GM18517 (cell line): Measurements from ENCODE around the gene ERGIC1.

Experiments
- ATAC-seq: cut with Tn5 transposase; IDR thresholded peaks from one replicate; pipeline ENCODE4 v1.9.1; 2021; ENCODE audit warnings: mild to moderate bottlenecking, moderate library complexity; ENCODE audit not compliant: unreplicated experiment

ERGIC1 gene

GRCh38 chr5:172827841-172828240 lies 6.2 kb upstream of the ERGIC1 start:
- no peak for ATAC-seq

DNA sequence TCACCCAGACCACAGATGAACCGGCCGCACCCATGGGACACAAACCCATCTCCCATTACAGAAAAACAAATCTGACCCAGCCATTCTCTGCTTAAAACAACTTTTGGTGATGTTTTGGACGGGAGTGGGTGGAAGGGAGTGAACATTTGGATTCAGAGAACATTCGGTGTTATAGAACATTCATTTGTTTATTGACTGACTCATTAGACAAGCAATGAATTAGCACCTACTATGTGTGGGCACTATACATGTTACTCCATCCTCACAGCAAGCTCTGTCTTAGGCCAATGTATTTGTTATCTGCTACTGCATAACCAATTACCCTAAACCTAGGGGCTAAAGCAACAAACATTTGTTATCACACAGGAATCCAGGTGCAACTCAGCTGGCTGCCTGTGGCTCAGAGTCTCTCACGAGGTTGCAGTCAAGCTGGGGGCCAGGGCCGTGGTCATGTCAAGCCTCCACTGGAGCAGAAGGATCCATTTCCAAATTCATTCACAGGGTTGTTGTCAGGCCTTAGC lies 5.1 kb upstream of the ERGIC1 start:
- ATAC-seq, result no peak

DNA sequence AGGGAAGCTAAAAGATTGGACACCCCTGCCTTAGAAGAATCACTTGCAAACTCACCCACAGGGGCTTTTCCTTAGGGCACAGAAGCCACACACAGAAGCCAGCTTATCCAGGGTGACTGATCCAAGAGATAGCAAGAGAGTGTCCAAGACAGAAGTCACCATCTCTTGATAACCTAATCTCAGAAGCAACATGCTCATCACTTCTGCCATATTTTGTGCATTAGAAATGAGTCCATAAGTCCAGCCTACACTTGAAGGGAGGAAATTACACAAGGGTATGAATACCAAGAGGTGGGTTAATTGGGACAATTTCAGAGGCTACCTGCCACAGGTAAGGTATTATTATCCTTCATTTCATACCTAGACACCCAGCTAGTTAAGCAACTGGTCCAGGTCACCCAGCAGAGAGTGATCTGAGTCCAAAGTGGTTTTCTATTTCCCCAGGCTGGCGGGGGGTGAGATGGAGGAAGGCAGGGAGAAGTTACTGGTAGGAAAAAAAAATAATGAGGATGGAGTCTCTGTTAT lies 3.7 kb upstream of the ERGIC1 start:
- ATAC-seq, result no peak

DNA sequence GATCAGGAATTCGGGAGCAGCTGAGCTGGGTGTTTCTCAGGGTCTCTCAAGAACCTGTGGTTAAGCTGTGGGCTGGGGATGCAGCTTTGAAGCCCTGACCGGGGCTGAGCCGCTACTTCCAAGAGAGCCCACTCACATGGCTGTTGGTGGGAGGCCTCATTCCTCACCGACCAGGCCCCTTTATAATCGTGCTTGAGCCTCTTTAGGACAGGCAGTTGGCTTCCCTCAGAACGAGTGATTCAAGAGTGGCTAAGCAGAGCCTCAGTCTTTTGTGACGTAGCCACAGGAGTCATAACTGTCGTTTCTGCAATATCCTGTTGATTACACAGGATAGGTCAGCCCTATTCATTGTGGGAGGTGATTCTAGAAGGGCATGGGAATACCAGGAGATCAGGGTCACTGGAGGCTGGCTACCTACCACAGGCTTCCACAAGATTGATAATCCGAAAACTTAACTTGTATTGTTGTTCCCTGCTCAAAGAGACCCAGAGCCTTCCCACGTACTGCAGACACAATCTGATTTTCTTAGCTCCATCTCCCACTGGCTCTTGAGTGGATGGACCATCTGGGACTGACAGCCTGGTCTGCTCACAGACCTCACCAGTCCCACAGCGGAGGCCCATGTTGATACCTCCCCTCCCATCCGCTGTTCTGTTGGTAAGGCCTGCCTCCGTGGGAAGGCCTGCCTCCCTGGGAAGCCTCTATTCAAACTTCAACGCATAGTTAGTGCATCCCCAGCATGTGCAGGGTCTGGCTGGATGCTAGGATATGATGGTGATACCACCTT lies 3.0 kb upstream of the ERGIC1 start:
- ATAC-seq, result no peak

GRCh38 chr5:172832383-172833315 lies 1.4 kb upstream of the ERGIC1 start:
- no peak for ATAC-seq

DNA sequence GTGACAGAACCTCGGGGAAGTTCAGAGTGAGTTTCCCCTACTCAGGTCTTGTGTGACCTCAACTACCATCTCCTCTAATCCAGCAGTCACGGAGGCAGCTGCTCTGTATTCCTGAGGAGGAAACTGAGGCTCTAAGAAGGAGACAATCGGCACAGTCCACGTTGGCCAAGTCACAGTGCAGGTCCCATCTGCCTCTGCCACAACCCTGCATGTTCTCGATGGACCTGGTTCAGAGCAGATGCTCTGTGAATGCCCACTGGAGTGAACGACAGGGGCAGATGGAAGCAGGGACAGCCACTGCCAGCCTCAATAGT lies 722 bp upstream of the ERGIC1 start:
- ATAC-seq, result no peak

DNA sequence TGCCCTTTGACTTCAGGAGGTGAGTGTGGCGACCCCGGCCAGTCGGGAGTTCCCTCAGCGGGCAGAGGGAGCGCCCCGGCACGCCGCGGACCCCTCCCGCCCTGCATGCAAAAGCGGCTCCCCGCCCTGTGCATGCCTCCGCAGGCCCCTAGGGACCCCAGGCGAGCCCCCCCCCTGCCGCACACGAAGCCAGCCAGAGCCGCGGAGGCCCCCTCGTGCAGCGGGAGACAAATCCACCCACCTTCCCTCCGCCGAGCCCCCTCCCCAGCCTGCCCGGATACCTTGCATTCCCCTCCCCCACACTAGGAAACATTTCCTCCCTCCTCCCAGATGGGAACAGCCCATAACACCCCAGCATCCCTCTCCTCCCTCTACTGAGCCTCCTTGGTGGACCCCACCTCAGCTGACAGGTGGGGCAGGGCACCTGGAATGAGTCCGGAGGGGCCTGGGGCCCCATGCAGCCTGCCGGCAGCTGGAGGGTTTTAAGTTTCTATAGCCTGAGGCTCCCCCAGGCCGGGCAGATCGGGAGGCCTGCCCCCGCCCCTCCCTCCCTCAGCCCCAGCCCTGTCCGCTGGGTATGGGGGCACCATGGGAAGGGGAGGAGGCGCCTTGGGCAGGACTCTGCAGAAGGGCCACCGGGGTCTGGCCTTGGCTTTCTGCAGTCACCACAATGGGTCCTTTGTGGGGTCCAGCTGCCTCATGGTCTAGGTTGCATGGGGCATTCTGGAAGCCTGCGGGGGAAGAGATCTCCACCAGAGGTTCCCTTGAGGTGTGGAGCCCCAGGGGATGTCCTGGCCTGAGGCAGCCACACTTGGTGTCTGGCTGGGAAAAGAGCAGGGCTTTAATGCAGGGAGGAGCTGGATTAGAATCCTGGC lies 601 bp downstream of the ERGIC1 start:
- peak; percentile 24 for ATAC-seq

DNA sequence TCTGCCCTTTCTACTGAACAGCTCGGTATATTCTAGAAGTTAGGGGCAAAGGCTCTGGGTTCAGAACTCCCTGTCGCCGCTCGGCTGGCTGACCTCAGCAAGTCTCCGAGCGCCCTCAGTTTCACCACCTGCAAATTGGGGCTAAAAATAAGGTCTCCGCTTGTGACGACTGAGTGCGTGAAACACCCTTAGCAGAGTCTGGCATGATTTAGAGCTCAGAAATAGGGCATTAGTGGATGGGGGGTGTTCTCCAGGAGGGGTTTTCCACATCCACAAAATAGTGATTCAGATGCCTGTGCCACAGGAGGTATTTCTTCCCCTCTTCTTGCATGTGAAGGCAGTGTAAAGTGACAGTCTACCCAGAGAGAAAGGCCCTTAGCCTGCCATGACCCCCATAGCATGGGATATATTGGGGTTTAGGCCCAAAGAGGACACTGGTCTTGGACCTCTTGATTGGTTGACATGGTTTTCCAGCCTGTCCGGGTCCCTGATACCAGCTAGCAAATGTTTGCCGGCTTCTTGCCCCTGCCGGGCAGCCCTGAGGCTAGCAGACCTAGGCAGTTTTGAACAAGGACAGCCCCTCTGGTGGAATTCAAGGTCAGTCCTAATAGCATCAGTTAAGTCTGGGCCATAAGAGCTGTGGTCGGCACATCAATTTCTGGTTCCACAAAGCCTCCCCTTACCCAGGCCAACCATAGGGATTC lies 1.4 kb downstream of the ERGIC1 start:
- ATAC-seq, result no peak

GRCh38 chr5:172835994-172836356 lies 1.9 kb downstream of the ERGIC1 start:
- ATAC-seq, result no peak

- ATAC-seq, result peak; percentile 81
Measured at GRCh38 chr5:172837640-172838039, 3.6 kb downstream of the ERGIC1 start.

- ATAC-seq, result no peak
Measured at GRCh38 chr5:172838151-172838875, 4.3 kb downstream of the ERGIC1 start.

- no peak for ATAC-seq
Measured at GRCh38 chr5:172839669-172840431, 5.8 kb downstream of the ERGIC1 start.

GRCh38 chr5:172840432-172841154 lies 6.5 kb downstream of the ERGIC1 start:
- ATAC-seq, result no peak

- no peak for ATAC-seq
Measured at GRCh38 chr5:172841256-172841655, 7.2 kb downstream of the ERGIC1 start.

DNA sequence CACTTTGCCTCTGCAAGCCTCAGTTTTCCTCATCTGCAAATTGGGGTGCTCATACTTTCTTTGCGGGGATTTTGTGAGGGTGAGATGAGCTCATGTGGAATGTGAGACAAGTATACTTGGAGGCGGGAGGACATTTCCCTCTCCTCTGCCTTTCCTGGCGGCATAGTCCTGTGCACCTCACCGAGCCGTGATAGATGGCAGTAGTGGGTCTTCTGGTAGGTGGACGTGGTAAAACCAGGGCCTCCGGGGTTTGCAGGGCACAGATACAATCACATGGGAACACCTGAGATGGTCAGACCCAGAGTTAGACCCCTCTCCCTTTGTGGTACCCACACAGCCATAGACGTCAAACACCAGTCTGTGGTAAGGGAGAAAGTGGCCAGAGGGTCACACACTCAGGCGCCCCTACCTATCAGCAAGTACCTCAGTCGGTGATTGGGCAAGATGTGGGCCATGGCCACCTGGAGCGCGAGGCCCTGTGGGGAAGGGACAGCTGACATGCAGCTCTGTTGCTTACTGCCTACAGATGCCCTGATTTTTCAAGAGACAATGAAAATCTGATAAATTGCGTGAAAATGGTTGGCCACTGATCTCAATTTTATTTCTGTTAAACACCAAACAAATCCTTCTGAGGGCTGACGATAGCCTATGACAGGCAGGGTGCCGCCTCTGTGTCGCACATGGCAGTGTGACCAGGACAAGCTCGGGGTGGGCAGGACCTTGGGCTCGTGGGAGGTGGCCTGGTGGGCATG lies 9.9 kb downstream of the ERGIC1 start:
- no peak for ATAC-seq

- no peak for ATAC-seq
Measured at GRCh38 chr5:172844577-172844838, 10.5 kb downstream of the ERGIC1 start.

GRCh38 chr5:172845154-172845553 lies 11.1 kb downstream of the ERGIC1 start:
- ATAC-seq, result no peak

DNA sequence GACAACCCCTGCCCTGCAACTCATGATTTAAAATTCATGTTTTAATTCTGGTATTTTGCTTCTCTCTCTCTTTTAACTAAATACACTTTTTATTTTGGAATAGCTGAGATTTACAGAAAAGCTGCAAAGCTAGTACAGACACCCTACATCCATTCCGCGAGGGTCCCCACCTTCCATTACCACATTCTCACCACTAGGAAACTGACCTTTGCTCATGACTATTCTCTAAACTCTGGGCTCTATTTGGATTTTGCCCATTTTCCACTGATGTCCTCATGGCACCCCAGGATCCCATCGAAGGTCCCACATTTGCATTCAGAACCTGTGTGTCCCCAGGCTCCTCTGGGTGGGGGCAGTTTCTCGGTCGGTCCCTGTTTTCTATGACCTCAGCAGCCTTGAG lies 11.5 kb downstream of the ERGIC1 start:
- ATAC-seq, result no peak
